ENCODE results near the gene MAGEA2B.
"Not testable (repeated sequence)": the region's sequence is repeated elsewhere in the genome, so short reads cannot be mapped to it uniquely, and the experiment has no call there.

Gene MAGEA2B

GRCh38 chrX:152759544-152759943, 45.1 kb downstream of the MAGEA2B start:
- not testable (repeated sequence) for DNase-seq

DNA sequence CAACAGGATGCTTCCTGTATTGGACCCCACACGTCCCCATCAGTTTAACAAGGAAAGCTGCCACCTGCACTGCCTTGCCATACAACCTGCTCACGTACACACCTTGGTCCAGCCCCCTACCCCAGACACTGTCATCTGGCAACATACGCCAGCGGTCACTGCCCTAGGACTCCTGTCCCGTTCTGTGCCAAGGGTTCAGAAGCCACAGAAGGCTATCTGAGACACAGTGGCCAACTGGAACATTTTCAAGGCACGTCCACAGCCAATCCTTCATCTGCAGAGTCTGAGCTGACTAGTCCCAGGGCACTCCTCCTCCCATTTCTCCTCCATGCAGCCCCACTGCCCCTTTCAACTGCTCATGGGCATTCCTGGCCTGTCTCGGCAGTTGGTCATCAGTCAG, 47.2 kb downstream of the MAGEA2B start:
- not testable (repeated sequence) for DNase-seq

- not testable (repeated sequence) for DNase-seq
These were observed 52.1 kb downstream of the MAGEA2B start for GRCh38 chrX:152766562-152766961.
